Measurements from ENCODE around the gene IFNE.

Gene IFNE, protein sequence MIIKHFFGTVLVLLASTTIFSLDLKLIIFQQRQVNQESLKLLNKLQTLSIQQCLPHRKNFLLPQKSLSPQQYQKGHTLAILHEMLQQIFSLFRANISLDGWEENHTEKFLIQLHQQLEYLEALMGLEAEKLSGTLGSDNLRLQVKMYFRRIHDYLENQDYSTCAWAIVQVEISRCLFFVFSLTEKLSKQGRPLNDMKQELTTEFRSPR

DNA sequence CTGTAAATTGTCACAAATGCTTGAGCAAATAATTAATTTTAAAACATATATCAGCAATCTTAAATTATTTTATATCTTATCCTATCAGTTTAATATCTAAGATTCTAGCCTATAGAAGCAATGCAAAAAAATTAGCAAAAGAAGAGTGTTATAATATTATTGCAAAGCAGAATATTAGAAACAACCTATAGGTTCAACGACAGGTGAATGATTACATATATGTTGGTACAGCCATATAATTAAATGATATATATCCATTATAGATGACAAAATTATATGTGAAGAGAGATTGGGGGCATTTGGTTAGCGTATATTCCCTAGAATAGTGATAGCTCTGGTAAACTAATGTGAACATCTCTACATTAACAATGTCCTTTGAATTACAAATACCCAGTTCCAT is at the start of gene IFNE:
TSS of gene IFNE (minus strand) at position 101 of the 400 bp plus-strand sequence. CDS start 619 bp downstream, outside the sequence.
- DNase-seq (ENCODE audit: low read depth in 1 of 2, low spot score in 1 of 2): no peak

DNA sequence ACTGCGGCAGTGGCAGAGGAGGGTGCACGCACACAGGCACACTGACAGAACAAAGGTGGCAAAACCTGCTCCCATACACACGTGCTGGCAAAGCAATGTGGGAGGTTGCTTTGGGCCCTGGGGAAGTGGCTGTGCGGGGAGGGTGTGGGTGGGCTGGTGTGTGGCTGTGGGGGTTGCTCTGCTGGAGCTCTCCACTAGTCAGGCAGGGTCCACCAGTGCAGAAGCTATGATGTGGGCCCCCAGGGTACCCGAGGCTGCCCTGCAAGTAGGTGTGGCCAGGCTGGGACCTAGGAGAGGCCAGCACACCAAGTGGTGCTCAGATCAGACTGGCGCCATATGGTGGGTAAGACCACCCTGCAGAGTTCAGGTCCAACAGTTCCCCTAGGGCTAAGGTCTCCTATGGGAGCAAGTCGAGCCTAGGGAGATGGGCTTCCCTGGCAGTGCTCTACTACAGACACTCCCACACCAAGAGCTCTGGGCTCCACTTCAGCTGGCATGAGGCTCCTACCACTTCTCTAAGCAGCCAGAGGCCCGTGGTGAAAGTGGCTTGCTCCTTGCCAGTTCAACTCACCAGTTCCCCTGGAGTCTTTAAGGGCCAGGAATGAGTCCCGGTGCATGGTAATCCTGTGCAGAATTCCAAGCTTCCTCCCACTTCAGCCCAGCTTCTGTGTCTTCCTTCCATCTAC is 46.2 kb upstream of the IFNE start:
- DNase-seq (ENCODE audit: low read depth in 1 of 2, low spot score in 1 of 2): no peak

DNA sequence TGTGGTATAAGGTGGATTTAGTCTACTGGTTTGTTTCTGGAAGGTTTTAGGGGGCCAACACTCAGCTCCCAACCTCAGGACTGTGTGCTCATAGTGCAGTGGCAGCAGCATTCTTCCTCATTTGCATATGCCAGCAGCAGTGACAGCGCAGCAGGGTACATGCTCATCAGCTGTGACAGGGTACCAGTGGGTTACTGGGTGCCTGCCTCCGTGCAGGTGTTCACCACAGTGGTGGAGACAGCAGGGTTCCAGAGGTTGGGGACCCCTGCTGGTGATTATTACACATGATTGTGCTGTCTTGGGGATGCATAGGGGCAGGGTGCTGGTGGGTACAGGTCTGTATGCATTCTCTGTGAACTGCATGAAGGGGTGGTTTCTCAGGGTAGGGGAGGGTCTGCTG is 45.5 kb upstream of the IFNE start:
- DNase-seq (ENCODE audit: low read depth in 1 of 2, low spot score in 1 of 2): no peak

DNA sequence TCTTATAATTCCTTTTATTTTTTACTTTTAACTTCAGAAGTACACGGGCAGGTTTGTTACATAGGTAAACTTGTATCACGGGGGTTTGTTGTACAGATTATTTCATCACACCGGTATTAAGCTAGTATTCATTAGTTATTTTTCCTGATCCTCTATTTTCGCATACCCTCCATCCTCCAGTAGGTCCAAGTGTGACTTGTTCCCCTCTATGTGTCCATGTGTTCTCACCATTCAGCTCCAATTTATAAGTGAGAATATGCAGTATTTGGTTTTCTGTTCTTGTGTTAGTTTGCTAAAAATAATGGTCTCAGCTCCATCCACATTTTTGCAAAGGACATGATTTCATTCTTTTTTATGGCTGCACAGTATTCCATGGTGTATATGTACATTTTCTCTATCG is 43.1 kb upstream of the IFNE start:
- DNase-seq (ENCODE audit: low read depth in 1 of 2, low spot score in 1 of 2): no peak

DNA sequence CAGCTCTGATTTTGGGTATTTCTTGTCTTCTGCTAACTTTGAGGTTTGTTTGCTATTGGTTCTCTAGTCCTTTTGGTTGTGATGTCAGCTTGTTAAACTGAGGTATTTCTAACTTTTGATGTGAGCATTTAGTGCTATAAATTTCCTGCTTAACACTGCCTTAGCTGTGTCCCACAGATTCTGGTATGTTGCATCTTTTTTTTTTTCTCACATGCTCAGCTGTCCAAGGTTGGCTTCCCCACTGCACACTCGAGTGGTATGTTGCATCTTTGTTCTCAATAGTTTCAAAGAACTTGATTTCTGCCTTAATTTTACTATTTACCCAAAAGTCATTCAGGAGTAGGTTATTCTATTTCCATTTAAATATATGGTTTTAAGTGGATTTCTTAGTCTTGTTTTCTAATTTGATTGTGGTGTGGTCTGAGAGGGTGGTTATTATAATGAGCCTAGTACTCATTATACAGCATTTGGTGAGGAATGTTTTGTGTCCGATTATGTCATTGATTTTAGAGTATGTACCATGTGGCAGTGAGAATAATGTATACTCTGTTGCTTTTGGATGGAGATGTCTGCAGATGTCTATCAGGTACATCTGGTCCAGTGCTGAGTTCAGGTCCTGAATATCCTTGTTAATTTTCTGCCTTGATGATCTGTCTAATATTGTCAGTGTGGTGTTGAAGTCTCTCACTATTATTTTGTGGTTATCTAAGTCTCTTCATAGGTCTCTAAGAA is 42.2 kb upstream of the IFNE start:
- DNase-seq (ENCODE audit: low read depth in 1 of 2, low spot score in 1 of 2): no peak

DNA sequence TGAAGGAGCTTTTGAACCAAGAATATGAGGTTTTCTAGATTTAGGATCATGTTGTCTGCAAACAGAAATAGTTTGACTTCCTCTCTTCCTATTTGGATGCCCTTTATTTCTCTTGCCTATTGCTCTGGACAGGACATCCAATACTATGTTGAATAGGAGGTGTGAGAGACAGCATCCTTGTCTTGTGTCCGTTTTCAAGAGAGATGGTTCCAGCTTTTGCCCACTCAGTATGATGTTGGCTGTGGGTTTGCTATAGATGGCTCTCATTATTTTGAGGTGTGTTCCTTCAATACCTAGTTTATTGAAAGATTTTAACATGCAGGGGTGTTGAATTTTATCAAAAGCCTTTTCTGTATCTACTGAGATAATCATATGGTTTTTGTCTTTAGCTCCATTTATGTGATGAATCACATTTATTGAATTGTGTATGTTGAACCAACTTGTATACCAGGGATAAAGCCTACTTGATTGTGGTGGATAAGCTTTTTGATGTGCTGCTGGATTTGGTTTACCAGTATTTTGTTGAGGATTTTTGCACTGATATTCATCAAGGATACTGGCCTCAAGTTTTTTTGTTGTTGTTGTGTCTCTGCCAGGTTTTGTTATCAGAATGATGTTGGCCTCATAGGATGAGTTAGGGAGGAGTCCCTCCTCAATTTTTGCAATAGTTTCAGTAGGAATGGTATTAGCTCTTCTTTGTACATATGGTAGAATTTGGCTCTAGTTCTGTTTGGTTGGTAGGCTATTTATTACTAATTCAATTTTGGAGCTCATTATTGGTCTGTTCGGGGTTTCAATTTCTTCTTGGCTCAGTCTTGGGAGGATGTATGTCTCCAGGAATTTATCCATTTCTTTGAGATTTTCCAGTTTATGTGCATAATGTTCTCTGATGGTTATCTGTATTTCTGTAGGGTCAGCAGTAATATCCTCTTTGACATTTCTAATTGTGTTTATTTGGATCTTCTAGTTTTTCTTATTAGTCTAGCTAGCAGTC is 41.2 kb upstream of the IFNE start:
- DNase-seq (ENCODE audit: low read depth in 1 of 2, low spot score in 1 of 2): no peak

DNA sequence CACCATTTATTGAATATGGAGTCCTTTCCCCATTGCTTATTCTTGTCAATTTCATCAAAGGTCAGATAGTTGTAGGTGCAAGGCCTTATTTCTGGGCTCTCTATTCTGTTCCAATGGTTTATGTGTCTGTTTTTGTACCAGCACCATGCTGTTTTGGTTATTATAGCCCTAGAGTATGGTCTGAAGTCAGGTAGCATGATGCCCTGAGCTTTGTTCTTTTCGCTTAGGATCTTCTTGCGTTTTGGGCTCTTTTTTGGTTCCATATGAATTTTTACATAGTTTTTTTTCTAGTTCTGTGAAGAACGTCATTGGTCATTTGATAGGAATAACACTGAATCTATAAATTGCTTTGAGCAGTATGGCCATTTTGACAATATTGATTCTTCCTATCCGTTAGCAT is 40.2 kb upstream of the IFNE start:
- DNase-seq (ENCODE audit: low read depth in 1 of 2, low spot score in 1 of 2): no peak

DNA sequence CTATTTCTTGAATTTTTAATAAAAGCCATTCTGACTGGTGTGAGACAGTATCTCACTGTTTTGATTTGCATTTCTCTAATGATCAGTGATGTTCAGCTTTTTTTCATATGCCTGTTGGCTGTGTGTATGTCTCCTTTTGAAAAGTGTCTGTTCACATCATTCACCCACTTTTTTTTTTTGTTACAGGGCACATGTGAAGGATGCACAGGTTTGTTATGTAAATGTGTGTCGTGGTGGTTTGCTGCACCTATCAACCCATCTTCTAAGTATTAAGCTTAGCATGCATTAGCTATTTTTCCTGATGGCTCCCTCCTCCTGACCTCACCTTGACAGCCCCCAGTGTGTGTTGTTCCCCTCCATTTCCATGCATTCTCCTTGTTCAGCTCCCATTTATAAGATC is 39.3 kb upstream of the IFNE start:
- DNase-seq (ENCODE audit: low read depth in 1 of 2, low spot score in 1 of 2): no peak

DNA sequence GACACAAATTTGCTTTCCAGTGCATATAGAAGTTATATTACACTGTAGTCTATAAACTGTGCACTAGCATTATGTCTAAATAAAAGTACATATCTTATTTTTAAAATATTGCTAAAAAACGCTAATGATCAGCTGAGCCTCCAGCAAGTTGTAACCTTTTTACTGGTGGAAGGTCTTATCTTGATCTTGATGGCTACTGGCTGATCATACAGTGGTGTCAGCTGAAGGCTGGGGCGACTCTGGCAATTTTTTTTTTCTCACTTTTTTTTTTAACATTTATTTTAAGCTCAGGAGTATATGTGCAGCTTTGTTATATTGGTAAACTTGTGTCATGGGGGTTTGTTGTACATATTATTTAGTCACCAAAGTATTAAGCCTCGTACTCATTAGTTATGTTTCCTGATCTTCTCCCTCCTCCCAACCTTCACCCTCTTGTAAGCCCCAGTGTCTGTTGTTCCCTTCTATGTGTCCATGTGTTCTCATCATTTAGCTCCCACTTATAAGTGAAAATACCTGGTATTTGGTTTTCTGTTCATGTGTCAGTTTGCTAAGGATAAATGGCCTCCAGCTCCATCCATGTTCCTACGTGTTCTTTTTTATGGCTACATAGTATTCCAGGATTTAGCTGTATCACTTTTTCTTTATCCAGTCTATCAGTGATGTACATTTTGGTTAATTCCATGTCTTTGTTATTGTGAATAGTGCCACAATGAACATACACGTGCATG is 38.6 kb upstream of the IFNE start:
- no peak for DNase-seq (ENCODE audit: low read depth in 1 of 2, low spot score in 1 of 2)

DNA sequence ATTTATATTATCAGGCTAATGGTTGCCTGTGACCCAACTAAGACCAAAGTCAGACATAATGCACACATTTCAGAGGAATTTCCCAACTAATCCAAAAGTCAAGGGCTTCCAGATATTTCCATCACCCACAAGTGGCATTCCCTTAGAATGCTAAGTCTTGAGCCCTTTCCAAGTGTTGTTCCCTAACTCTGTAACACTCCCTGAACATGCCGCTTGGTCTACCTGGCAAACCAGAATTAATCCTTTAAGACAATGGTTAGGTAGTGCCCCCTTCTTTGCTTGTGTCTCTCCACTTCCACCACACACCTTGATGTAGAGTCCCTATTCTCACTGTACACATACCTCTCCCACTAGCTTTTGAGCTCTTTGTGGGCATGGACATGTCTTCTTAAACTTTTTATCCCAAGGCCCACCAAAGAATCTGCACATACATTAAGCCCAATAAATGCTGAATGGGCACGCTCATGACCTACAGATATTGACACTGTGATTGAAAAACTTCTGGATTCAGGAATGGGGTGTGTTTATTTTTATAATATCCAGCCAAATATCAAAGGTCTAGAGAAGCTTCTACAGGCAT is 37.8 kb upstream of the IFNE start:
- no peak for DNase-seq (ENCODE audit: low read depth in 1 of 2, low spot score in 1 of 2)

DNA sequence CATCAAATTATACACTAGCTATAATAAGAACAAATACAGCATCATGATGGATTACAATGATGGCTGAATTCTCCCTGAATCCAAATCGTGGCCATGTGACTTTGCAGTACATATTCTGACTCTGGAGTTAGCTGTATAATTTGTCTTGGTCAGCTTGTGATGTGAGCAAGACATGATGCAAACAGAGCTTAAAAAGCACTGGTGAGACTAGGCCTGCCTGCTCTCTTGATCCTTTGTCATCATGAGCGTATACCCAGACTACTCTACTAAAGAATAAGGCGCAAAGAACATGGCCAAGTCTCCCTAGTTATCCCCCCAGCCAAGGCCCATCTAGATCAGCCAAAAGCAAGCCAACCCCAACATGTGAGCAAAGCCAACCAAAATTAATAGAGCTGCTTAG is 34.7 kb upstream of the IFNE start:
- DNase-seq (ENCODE audit: low read depth in 1 of 2, low spot score in 1 of 2): no peak

DNA sequence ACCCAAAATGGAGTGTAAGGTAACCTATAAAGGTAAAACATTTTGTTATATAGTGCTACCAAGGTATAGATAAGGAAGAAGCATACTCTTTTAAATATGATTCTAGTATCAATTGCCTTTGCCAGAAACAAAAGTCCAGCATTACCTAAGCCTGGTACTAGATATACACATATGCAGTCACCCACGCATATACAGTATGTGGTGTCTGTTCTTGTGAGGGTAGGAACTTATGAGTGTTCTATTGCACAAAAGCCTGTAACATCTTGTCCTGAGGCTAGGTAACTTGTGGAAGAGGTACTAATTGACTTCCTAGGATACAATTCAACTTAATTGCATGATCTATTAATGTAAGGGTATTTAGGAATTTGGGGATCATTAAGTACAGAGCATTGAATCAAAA is 31.3 kb upstream of the IFNE start:
- DNase-seq (ENCODE audit: low read depth in 1 of 2, low spot score in 1 of 2): no peak

DNA sequence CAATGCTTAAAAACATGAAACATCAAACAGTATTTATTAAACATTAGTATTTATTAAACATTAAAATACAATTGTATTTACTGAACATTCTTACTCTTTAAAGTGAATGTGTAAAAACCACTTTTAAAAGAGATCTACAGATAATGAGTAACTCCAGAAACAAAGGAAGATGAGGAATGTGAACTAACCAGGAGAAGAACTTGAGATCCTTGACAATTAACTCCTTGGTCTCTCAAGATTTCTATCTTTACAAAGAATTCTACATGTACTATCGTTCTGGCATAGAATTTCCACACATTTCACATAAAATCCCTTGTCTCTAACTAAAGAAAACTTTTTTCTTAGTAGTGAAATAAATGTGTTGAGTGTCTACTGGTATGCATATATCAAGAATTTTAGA is 28.7 kb upstream of the IFNE start:
- no peak for DNase-seq (ENCODE audit: low read depth in 1 of 2, low spot score in 1 of 2)

DNA sequence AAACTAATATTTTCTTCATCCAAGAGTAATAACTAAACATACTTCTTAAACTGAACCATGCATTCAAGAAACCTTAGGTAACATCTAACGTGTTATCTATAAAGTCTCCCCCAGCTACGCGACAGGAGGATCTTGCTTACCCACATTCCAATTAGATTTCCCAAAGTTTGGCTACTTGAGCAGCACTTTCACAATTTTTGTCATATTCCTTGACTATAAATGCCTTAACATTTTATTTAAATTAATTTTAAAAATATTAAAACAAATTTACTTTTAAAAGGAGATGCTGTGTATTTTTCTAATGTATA is 25.3 kb upstream of the IFNE start:
- no peak for DNase-seq (ENCODE audit: low read depth in 1 of 2, low spot score in 1 of 2)

DNA sequence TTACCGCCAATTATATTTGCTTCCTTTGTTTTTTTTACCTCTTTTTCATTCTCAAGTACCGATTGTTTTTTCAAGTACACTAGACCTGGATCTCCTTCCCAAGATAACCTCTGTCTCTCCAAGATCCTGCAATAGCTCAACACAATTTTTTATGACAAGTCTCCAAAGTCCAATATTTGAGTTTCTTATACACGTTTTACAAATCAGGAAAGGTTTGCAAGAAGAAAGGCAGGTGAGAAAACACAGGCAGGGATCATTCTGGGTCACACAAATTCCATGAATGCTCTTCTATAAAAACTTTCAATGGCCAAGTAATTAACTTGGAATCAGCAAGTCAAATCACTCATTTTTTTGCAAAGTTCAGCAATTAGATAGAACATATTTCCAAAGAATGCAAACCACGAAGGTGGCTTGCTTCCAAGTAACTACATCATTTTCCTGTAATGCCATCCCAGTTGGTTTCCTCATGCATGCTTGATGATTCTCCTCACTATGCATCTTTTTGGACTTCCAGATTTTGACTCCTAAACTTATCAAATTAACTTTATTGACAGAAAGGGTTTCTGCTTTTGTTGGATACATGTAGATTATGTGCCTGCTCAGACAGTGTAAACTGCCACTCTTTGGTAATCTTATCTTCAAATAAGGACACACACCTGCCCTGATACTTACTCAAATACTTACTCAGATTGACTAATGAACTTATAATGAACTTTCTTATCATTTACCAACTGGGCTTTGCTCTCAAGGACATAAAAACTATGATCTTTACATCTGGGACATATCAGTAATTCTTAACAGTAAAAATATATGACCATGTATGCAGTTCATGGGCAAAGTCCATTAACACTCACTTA is 24.7 kb upstream of the IFNE start:
- DNase-seq (ENCODE audit: low read depth in 1 of 2, low spot score in 1 of 2): no peak

DNA sequence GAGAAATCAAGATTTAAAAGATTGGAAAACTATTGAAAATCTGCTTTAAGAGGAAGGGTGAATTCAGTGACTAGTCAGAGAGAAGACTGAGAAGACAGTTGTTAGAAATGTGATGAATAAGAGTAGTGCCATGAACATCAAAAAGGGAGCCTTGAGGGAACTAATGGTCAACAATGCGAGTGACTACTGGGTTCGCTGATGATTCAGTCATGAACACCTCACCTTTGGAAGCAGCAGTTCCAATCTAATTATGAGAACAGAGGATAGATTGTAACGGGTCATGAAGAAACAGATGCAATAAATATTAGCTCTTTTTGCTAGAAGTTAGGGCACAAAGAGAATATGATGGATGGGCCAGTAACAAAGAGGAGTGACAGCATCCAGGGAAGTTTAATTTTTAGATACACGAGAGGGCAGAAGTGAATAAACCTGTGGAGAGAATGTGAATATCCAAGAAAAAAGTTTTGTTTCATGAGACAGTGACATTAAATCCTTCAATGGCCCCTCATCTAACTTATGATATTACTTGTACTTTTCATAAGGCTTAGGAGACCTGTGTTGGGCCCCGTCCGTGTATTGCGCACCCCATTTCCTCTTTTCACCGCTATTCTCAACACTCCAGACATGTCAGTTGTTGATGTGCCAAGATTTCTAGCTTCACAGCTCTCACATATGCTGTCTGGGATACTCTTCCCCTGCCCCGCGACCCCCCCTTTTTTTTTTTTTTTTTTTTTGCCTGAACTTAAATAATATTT is 23.5 kb upstream of the IFNE start:
- no peak for DNase-seq (ENCODE audit: low read depth in 1 of 2, low spot score in 1 of 2)

DNA sequence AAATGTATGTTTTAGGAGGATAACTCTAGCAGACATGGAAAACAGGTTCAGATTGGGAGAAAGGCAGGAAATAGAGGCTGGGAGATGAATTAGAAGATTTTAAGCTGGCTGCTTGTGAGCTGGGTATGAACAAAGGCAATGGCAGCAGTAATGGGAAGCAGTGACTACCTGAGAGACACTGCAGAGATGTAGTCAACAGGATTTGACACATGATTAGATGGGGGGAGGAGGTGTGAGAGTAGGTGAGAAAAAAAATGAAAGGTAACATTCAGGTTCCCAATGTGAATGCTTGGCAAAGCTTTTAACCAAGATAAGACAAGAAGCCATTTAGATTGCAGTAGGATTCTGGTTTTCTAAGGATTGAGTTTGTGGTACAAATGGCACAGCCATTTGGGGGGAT is 22.8 kb upstream of the IFNE start:
- DNase-seq (ENCODE audit: low read depth in 1 of 2, low spot score in 1 of 2): no peak

DNA sequence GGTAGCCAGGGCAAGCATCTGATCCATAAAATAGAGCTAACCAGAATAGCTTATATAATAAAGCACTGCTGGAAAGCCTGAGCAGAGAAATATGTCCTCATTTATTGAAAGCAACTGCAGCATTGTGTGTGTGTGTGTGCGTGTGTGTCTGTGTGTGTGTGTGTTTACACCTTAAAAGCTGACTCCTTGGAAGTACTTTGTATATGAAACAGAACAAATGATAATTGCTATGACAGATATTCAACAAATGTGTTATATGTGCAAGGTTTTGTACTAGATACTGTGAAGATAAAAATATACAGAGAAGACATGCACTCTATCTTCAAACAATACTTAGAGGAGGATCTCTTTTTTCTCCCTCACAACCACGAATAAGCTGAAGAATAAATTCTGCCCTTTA is 22.0 kb upstream of the IFNE start:
- no peak for DNase-seq (ENCODE audit: low read depth in 1 of 2, low spot score in 1 of 2)

DNA sequence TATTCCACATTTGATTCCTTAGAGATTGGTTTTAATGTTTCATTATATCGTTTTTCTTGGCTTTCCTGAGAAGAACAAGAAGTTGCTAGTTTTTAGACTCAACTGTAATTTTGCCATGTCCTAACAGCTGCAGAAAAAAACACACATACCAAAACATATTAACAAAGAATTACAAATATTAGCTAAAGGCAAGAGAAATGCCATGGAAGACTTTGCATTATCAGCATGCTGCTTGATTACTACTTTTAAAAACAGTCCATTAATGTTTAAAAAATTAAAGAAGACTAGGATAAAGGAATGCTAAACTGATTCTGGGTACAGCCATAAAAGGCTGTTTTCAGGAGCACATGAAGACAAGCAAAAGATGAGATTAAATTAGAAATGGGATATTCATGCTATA is 20.5 kb upstream of the IFNE start:
- no peak for DNase-seq (ENCODE audit: low read depth in 1 of 2, low spot score in 1 of 2)
